ENCODE results near the gene MUS81. TPM values are rescaled to one million over a fixed set of nuclear protein-coding genes. Genes with fewer than 3 reads are reported as not detected.
A peak's percentile ranks its signal among the peaks of the same experiment; 100 is the strongest.
"Not testable (repeated sequence)": the region's sequence is repeated elsewhere in the genome, so short reads cannot be mapped to it uniquely, and the experiment has no call there.

Gene MUS81
- total and polyA plus RNA-seq, 7 experiments from 2014 or later = 18.3 to 117 (median 68.8) TPM

DNA sequence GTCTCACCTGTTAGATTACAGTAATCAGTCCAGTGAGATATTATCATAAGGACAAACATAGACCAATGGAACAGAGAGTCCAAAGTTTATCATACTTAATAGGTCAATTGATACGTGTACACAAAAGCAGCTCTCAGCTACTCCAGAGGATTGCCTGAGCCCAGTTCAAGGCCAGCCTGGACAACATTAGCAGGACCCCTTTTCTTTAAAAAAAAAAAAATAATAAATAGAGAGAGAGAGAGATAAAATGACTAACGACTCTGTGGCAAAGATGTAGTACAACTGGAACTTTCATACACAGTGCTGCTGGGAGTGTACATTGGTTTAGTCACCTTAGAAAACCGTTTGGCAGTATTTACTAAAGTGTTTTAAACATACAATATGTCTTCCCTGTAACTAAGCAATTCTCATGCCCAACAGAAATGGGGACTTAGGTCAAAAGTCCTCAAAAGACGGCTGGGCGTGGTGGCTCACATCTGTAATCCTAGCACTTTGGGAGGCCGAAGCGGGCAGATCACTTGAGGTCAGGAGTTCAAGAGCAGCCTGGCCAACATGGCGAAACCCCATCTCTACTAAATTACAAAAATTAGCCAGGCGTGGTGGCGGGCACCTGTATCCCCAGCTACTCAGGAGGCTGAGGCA is 15.9 kb upstream of the MUS81 start:
- Histone ChIP-seq H3K36me3 (ENCODE audit: control insufficient read depth in 2 of 3, insufficient read depth in 3 of 3, low read length in 3 of 3) (no peaks in the 10 kb centered on the region), H3K4me1 (ENCODE audit: control insufficient read depth in 2 of 2, insufficient read depth in 2 of 2, low read length in 2 of 2) (no peaks in the 10 kb centered on the region), H3K9me3 (ENCODE audit: control insufficient read depth in 2 of 3, low read length in 3 of 3) (no peaks in the 10 kb centered on the region), H3K4me3 (ENCODE audit: low read length) (no peak overlapping the region), H3K27ac (ENCODE audit: low read depth, low read length) (no peak overlapping the region), H3K27me3 (ENCODE audit: control insufficient read depth in 2 of 2, insufficient read depth in 2 of 2, low read length in 2 of 2) (no peaks in the 10 kb centered on the region)
- ChIA-PET CTCF (interaction anchor here (0.7 to 1.3 kb wide), 2 partner anchors 8 to 66 kb away, joined by 3 read pairs; no protein-coding TSS in a partner anchor), POLR2A (interaction anchor here (1.3 to 1.7 kb wide), 2 partner anchors 11 to 15 kb away, joined by 4 to 5 read pairs; partner anchors contain the start of gene SNX32)
- DNase-seq = no peak
- Mint-ChIP-seq H3K36me3 (no peaks in the 10 kb centered on the region), H3K27me3 (no peaks in the 10 kb centered on the region), H3K4me1 (peaks cover 0 to 1% (median 0%) of the 10 kb centered on the region in 7 donors), H3K4me3 (no peak overlapping the region), H3K9me3 (no peaks in the 10 kb centered on the region), H3K27ac (no peak overlapping the region)
- ATAC-seq = no peak
- intact Hi-C loops (cut with micrococcal nuclease) = no loop called here

- Mint-ChIP-seq H3K4me1 (peaks cover 3 to 6% (median 4%) of the 10 kb centered on the region in 7 donors), H3K27ac (peak overlapping the region in 2 of 9 donors; percentile 33 to 42), H3K9me3 (peaks cover 0 to 6% (median 0%) of the 10 kb centered on the region in 11 donors), H3K4me3 (no peak overlapping the region), H3K27me3 (no peaks in the 10 kb centered on the region), H3K36me3 (peaks cover 0 to 20% (median 10%) of the 10 kb centered on the region in 5 donors)
- ChIA-PET CTCF (interaction anchor here (0.7 to 1.5 kb wide), 3 partner anchors 15 to 225 kb away, joined by 3 to 4 read pairs (median 3); no protein-coding TSS in a partner anchor), POLR2A (interaction anchor here (1.0 to 1.4 kb wide), 3 partner anchors 10 to 43 kb away, joined by 3 to 5 read pairs (median 3); partner anchors contain the start of gene CCDC85B)
- peaks cover 0 to 21% (median 10%) of the 10 kb centered on the region in 3 experiments for H3K36me3 ChIP-seq (ENCODE audit: control insufficient read depth in 2 of 3, insufficient read depth in 3 of 3, low read length in 3 of 3)
- intact Hi-C loops (cut with micrococcal nuclease) = no loop called here
- peaks cover 0 to 8% (median 0%) of the 10 kb centered on the region in 3 experiments for H3K9me3 ChIP-seq (ENCODE audit: control insufficient read depth in 2 of 3, low read length in 3 of 3)
- no peaks in the 10 kb centered on the region for H3K27me3 ChIP-seq (ENCODE audit: control insufficient read depth in 2 of 2, insufficient read depth in 2 of 2, low read length in 2 of 2)
- no peak overlapping the region for H3K4me3 ChIP-seq (ENCODE audit: low read length)
- no peak overlapping the region for H3K27ac ChIP-seq (ENCODE audit: low read depth, low read length)
- H3K4me1 ChIP-seq (ENCODE audit: control insufficient read depth in 2 of 2, insufficient read depth in 2 of 2, low read length in 2 of 2) = no peaks in the 10 kb centered on the region
- DNase-seq (no peak), ATAC-seq (no peak)
Observed at GRCh38 chr11:65847746-65848145, 12.5 kb upstream of the MUS81 start.

GRCh38 chr11:65848693-65849092 is 11.5 kb upstream of the MUS81 start:
- ChIA-PET POLR2A (interaction anchor here (0.7 to 1.8 kb wide), 6 partner anchors 8 to 188 kb away, joined by 3 to 5 read pairs (median 4); partner anchors contain the start of gene SNX32), CTCF (interaction anchor here (0.6 to 1.2 kb wide), 2 partner anchors 31 to 108 kb away, joined by 3 read pairs; no protein-coding TSS in a partner anchor)
- H3K9me3 Mint-ChIP-seq; H3K27me3 ChIP-seq (ENCODE audit: control insufficient read depth in 2 of 2, insufficient read depth in 2 of 2, low read length in 2 of 2); ATAC-seq; H3K4me1 ChIP-seq (ENCODE audit: control insufficient read depth in 2 of 2, insufficient read depth in 2 of 2, low read length in 2 of 2); DNase-seq; intact Hi-C loops (cut with micrococcal nuclease); H3K27me3 Mint-ChIP-seq; H3K27ac ChIP-seq (ENCODE audit: low read depth, low read length); H3K4me3 Mint-ChIP-seq; H3K4me3 ChIP-seq (ENCODE audit: low read length); H3K9me3 ChIP-seq (ENCODE audit: control insufficient read depth in 2 of 3, low read length in 3 of 3): not testable (repeated sequence)
- Mint-ChIP-seq H3K27ac (peak overlapping the region in 2 of 9 donors; percentile 38 to 58), H3K4me1 (peaks cover 7 to 11% (median 10%) of the 10 kb centered on the region in 7 donors), H3K36me3 (peaks cover 0 to 29% (median 15%) of the 10 kb centered on the region in 5 donors)
- H3K36me3 ChIP-seq (ENCODE audit: control insufficient read depth in 2 of 3, insufficient read depth in 3 of 3, low read length in 3 of 3) = peaks cover 6 to 30% (median 10%) of the 10 kb centered on the region in 3 experiments

GRCh38 chr11:65849366-65849765 is 10.9 kb upstream of the MUS81 start:
- Histone ChIP-seq H3K27ac (ENCODE audit: low read depth, low read length) (no peak overlapping the region), H3K4me1 (ENCODE audit: control insufficient read depth in 2 of 2, insufficient read depth in 2 of 2, low read length in 2 of 2) (peaks cover 0 to 3% of the 10 kb centered on the region in 2 donors), H3K4me3 (ENCODE audit: low read length) (no peak overlapping the region), H3K36me3 (ENCODE audit: control insufficient read depth in 2 of 3, insufficient read depth in 3 of 3, low read length in 3 of 3) (peaks cover 13 to 37% (median 15%) of the 10 kb centered on the region in 3 experiments), H3K9me3 (ENCODE audit: control insufficient read depth in 2 of 3, low read length in 3 of 3) (peaks cover 0 to 8% (median 0%) of the 10 kb centered on the region in 3 experiments), H3K27me3 (ENCODE audit: control insufficient read depth in 2 of 2, insufficient read depth in 2 of 2, low read length in 2 of 2) (no peaks in the 10 kb centered on the region)
- Mint-ChIP-seq H3K27me3 (no peaks in the 10 kb centered on the region), H3K36me3 (peaks cover 1 to 35% (median 22%) of the 10 kb centered on the region in 5 donors), H3K27ac (no peak overlapping the region), H3K9me3 (peaks cover 0 to 6% (median 0%) of the 10 kb centered on the region in 11 donors), H3K4me1 (peaks cover 13 to 18% (median 16%) of the 10 kb centered on the region in 7 donors), H3K4me3 (peak overlapping the region in 1 of 10 donors; percentile 23)
- intact Hi-C loops (cut with micrococcal nuclease) = no loop called here
- DNase-seq (peak in 1 of 9 donors; percentile 22), ATAC-seq (no peak)
- POLR2A ChIA-PET = interaction anchor here (0.7 to 1.8 kb wide), 3 partner anchors 9 to 189 kb away, joined by 3 to 5 read pairs (median 4); partner anchors contain the start of gene SNX32
- CTCF ChIA-PET = no interaction called here

DNA sequence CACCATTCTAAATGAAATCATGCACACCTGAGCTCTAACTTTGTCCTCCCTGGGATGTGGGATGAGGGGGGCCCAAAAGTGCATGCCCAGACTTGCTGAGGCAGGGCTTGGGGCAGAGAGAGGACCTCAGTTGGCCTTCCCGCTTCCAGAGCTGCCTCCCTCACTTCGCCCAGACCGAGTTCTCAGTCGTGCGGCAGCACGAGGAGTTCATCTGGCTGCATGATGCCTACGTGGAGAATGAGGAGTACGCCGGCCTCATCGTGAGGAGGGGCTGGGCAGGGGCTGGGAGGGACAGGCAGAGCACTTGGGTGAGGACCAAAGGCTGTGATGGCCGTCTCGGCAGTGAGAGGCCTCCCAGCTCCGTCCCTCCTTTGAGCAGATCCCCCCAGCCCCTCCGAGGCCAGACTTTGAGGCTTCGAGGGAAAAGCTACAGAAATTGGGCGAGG is 10.4 kb upstream of the MUS81 start:
- H3K4me3 ChIP-seq (ENCODE audit: low read length) = no peak overlapping the region
- Mint-ChIP-seq H3K4me1 (peaks cover 17 to 22% (median 20%) of the 10 kb centered on the region in 7 donors), H3K27me3 (no peaks in the 10 kb centered on the region), H3K36me3 (peaks cover 5 to 38% (median 26%) of the 10 kb centered on the region in 5 donors), H3K9me3 (peaks cover 0 to 6% (median 0%) of the 10 kb centered on the region in 11 donors), H3K4me3 (peak overlapping the region in 1 of 10 donors; percentile 45), H3K27ac (peak overlapping the region in 1 of 9 donors; percentile 23)
- ATAC-seq = no peak
- peaks cover 0 to 8% (median 0%) of the 10 kb centered on the region in 3 experiments for H3K9me3 ChIP-seq (ENCODE audit: control insufficient read depth in 2 of 3, low read length in 3 of 3)
- no peaks in the 10 kb centered on the region for H3K27me3 ChIP-seq (ENCODE audit: control insufficient read depth in 2 of 2, insufficient read depth in 2 of 2, low read length in 2 of 2)
- intact Hi-C loops (cut with micrococcal nuclease) = loop anchor here in 1 of 2 donors (10.0 kb wide), 1 partner anchor 305 kb away; no protein-coding TSS in a partner anchor
- H3K4me1 ChIP-seq (ENCODE audit: control insufficient read depth in 2 of 2, insufficient read depth in 2 of 2, low read length in 2 of 2) = peaks cover 0 to 7% of the 10 kb centered on the region in 2 donors
- ChIA-PET CTCF (no interaction called here), POLR2A (interaction anchor here (1.1 to 1.8 kb wide), 4 partner anchors 9 to 16 kb away, joined by 3 to 5 read pairs (median 4); partner anchors contain the start of gene SNX32)
- H3K36me3 ChIP-seq (ENCODE audit: control insufficient read depth in 2 of 3, insufficient read depth in 3 of 3, low read length in 3 of 3) = peaks cover 17 to 41% (median 20%) of the 10 kb centered on the region in 3 experiments
- DNase-seq = no peak
- H3K27ac ChIP-seq (ENCODE audit: low read depth, low read length) = no peak overlapping the region
